SK-N-SH (cell line): ENCODE measurements around the gene COL23A1. TPM values are rescaled to one million over a fixed set of nuclear protein-coding genes. Genes with fewer than 3 reads are reported as not detected.

Experiments
- CTCF ChIA-PET: fragments of 300-600, 350-600 bp; formaldehyde crosslinking; extraction: SDS; loops from one replicate; lab custom pipeline; 2021; lab: Yijun Ruan, JAX
- POLR2A ChIA-PET: fragments of 350-600 bp; sonication (Branson Sonifier 250); formaldehyde crosslinking; extraction: SDS; loops from one replicate; lab custom pipeline; 2020; ENCODE audit warnings: antibody characterized with exemption, inconsistent platforms; lab: Yijun Ruan, JAX
- DNase-seq: peaks from one replicate; pipeline ENCODE4 v3.0.0; 2012
- H2AFZ ChIP-seq: fragments of 200-600 bp; sonication (generic); 2 replicates; pipeline ENCODE4 v1.8.1; 2016; ENCODE audit warnings: antibody characterized with exemption, mild to moderate bottlenecking, low read depth
- H3F3A ChIP-seq: fragments of 200-600 bp; sonication (generic); replicated peaks from 2 replicates; pipeline ENCODE3; 2016; ENCODE audit warnings: antibody characterized with exemption, mild to moderate bottlenecking; ENCODE audit not compliant: insufficient read depth
- H3K27ac ChIP-seq, 2 experiments: fragments of 200-500 bp in 1 of 2; fragments of 200-600 bp in 1 of 2; sonication (Bioruptor generic) in 1 of 2; sonication (generic), shearing (Covaris generic) in 1 of 2; 2 replicates each; pipeline versions ENCODE4 v1.5.1 to v1.6.1; 2014 to 2016; ENCODE audit warnings: low read depth in 2 of 2, inconsistent platforms in 1 of 2, low read length in 1 of 2, mild to moderate bottlenecking in 1 of 2, mixed read lengths in 1 of 2
- H3K27me3 ChIP-seq: fragments of 200-600 bp; sonication (generic), shearing (Covaris generic); 2 replicates; pipeline ENCODE4 v1.6.1; 2016; ENCODE audit warnings: mixed run types; ENCODE audit not compliant: insufficient read depth
- H3K36me3 ChIP-seq, 2 experiments: fragments of 200-500 bp in 1 of 2; fragments of 200-600 bp in 1 of 2; sonication (Bioruptor generic) in 1 of 2; sonication (generic) in 1 of 2; replicated peaks in 1 of 2; 2 replicates each; pipeline versions ENCODE3 to v1.5.1; 2014 to 2016; ENCODE audit warnings: low read length in 1 of 2, mild to moderate bottlenecking in 1 of 2; ENCODE audit not compliant: insufficient read depth in 2 of 2, control insufficient read depth in 1 of 2
- H3K4me1 ChIP-seq, 2 experiments: fragments of 200-500 bp in 1 of 2; fragments of 200-600 bp in 1 of 2; sonication (Bioruptor generic) in 1 of 2; sonication (generic), shearing (Covaris generic) in 1 of 2; 2 replicates each; pipeline versions ENCODE4 v1.5.1 to v1.6.1; 2014 to 2016; ENCODE audit warnings: low read depth in 1 of 2, low read length in 1 of 2, mixed run types in 1 of 2; ENCODE audit not compliant: insufficient read depth in 2 of 2, control insufficient read depth in 1 of 2
- H3K4me2 ChIP-seq: fragments of 200-600 bp; sonication (generic), shearing (Covaris generic); 2 replicates; pipeline ENCODE4 v1.6.1; 2017; ENCODE audit warnings: mixed run types
- H3K4me3 ChIP-seq, 2 experiments: fragments of 200-500 bp in 1 of 2; fragments of 200-600 bp in 1 of 2; sonication (Bioruptor generic) in 1 of 2; sonication (generic), shearing (Covaris generic) in 1 of 2; 2 replicates each; pipeline versions ENCODE4 v1.5.1 to v1.8.1; 2014 to 2016; ENCODE audit warnings: low read depth in 2 of 2, inconsistent platforms in 1 of 2, low read length in 1 of 2, mild to moderate bottlenecking in 1 of 2, mixed read lengths in 1 of 2, moderate library complexity in 1 of 2
- H3K79me2 ChIP-seq: fragments of 200-600 bp; sonication (generic); 2 replicates; pipeline ENCODE4 v1.8.1; 2017; ENCODE audit warnings: mild to moderate bottlenecking; ENCODE audit not compliant: insufficient read depth
- H3K9ac ChIP-seq: fragments of 200-600 bp; sonication (generic); 2 replicates; pipeline ENCODE4 v1.6.1; 2017; ENCODE audit warnings: mixed run types
- H3K9me2 ChIP-seq: fragments of 200-600 bp; sonication (generic); 2 replicates; pipeline ENCODE4 v1.6.1; 2017; ENCODE audit warnings: mixed run types
- H3K9me3 ChIP-seq: fragments of 200-600 bp; sonication (generic); 2 replicates; pipeline ENCODE4 v1.6.1; 2017; ENCODE audit warnings: mixed run types, mild to moderate bottlenecking, moderate library complexity
- H4K20me1 ChIP-seq: fragments of 200-600 bp; sonication (generic); 2 replicates; pipeline ENCODE4 v1.6.1; 2017; ENCODE audit warnings: mild to moderate bottlenecking, mixed run types; ENCODE audit not compliant: insufficient read depth
- CHD2 ChIP-seq: fragments of 150-350 bp; IDR thresholded peaks from 2 replicates; pipeline ENCODE4 v1.6.1; 2018; ENCODE audit warnings: low read length; ENCODE audit not compliant: partially characterized antibody
- CTCF ChIP-seq: fragments of 200-600 bp; sonication (generic); IDR thresholded peaks from 2 replicates; pipeline ENCODE4 v1.6.1; 2017; ENCODE audit warnings: antibody characterized with exemption, mild to moderate bottlenecking, moderate library complexity
- EZH2phosphoT487 ChIP-seq: fragments of 200-600 bp; sonication (generic); IDR thresholded peaks from 2 replicates; pipeline ENCODE4 v1.6.1; 2017; ENCODE audit warnings: low read depth, mixed run types, mild to moderate bottlenecking, antibody characterized with exemption, moderate library complexity, borderline replicate concordance
- FOXM1 ChIP-seq: IDR thresholded peaks from 2 replicates; pipeline ENCODE4 v1.4.0; 2012; ENCODE audit warnings: low read depth, mild to moderate bottlenecking
- GABPA ChIP-seq: IDR thresholded peaks from 2 replicates; pipeline ENCODE4 v1.4.0; 2012; ENCODE audit warnings: low read depth, mild to moderate bottlenecking
- JUND ChIP-seq: IDR thresholded peaks from 2 replicates; pipeline ENCODE4 v1.4.0; 2012
- MEF2A ChIP-seq: IDR thresholded peaks from 2 replicates; pipeline ENCODE4 v1.4.0; 2012; ENCODE audit warnings: low read depth, borderline replicate concordance
- MXI1 ChIP-seq: IDR thresholded peaks from 2 replicates; pipeline ENCODE4 v1.6.1; 2012; ENCODE audit warnings: mild to moderate bottlenecking, low read depth, low read length, improper control_type of control experiment
- NFIC ChIP-seq: IDR thresholded peaks from 2 replicates; pipeline ENCODE4 v1.4.0; 2012; ENCODE audit warnings: borderline replicate concordance
- NRF1 ChIP-seq: IDR thresholded peaks from 2 replicates; pipeline ENCODE4 v1.6.1; 2012; ENCODE audit warnings: low read depth, mild to moderate bottlenecking, low read length
- RAD21 ChIP-seq: IDR thresholded peaks from 2 replicates; pipeline ENCODE4 v1.6.1; 2012; ENCODE audit warnings: mild to moderate bottlenecking, low read length
- RCOR1 ChIP-seq: fragments of 150-350 bp; IDR thresholded peaks from 2 replicates; pipeline ENCODE4 v1.6.1; 2017; ENCODE audit warnings: antibody characterized with exemption, low read length
- RFX5 ChIP-seq: IDR thresholded peaks from 2 replicates; pipeline ENCODE4 v1.6.1; 2012; ENCODE audit warnings: mild to moderate bottlenecking, improper control_type of control experiment, low read length
- RXRA ChIP-seq: IDR thresholded peaks from 2 replicates; pipeline ENCODE4 v1.4.0; 2012; ENCODE audit warnings: low read depth, mild to moderate bottlenecking, borderline replicate concordance
- TCF12 ChIP-seq: IDR thresholded peaks from 2 replicates; pipeline ENCODE4 v1.4.0; 2012
- TEAD4 ChIP-seq: IDR thresholded peaks from 2 replicates; pipeline ENCODE4 v1.4.0; 2012; ENCODE audit warnings: mild to moderate bottlenecking, borderline replicate concordance; ENCODE audit not compliant: insufficient read depth
- WGBS: methylation state at CpG from one replicate; pipeline ENCODE4 v1.1.6; 2017; ENCODE audit warnings: low lambda C conversion rate; 5-methylcytosine and 5-hydroxymethylcytosine counted together
- polyA plus RNA-seq, 3 experiments: library from polyadenylated mRNA; depleted of rRNA; stranded (reverse); fragments of >200 nt; gene quantifications; 2 replicates each; pipeline ENCODE4 v1.2.3, GENCODE V29; 2012
- TF ChIP-seq, protein P1 (sequence below): IDR thresholded peaks from 2 replicates; pipeline ENCODE4 v1.6.1; 2012; ENCODE audit warnings: mild to moderate bottlenecking, low read depth, low read length, moderate library complexity
- TF ChIP-seq, protein P2 (sequence below): fragments of 150-350 bp; IDR thresholded peaks from 2 replicates; pipeline ENCODE4 v1.6.1; 2017; ENCODE audit warnings: antibody characterized with exemption, low read length, low read depth, borderline replicate concordance
- TF ChIP-seq, protein P3 (sequence below): IDR thresholded peaks from 2 replicates; pipeline ENCODE4; 2012
- TF ChIP-seq, protein P4 (sequence below): IDR thresholded peaks from 2 replicates; pipeline ENCODE4 v1.4.0; 2012; ENCODE audit warnings: low read depth, borderline replicate concordance

COL23A1 gene
- polyA plus RNA-seq, 1 of the 3 experiments (the other 2 are of a cell fraction) = 0.10 TPM

GRCh38 chr5:178296066-178296465 lies 294.1 kb downstream of the COL23A1 start:
- no peaks in the 10 kb centered on the region for H3F3A ChIP-seq
- no peaks in the 10 kb centered on the region for H3K9me3 ChIP-seq
- TF ChIP-seq MEF2A (no peak), CTCF (no peak), TEAD4 (no peak), NFIC (no peak), FOXM1 (no peak)
- TF ChIP-seq, protein P1, sequence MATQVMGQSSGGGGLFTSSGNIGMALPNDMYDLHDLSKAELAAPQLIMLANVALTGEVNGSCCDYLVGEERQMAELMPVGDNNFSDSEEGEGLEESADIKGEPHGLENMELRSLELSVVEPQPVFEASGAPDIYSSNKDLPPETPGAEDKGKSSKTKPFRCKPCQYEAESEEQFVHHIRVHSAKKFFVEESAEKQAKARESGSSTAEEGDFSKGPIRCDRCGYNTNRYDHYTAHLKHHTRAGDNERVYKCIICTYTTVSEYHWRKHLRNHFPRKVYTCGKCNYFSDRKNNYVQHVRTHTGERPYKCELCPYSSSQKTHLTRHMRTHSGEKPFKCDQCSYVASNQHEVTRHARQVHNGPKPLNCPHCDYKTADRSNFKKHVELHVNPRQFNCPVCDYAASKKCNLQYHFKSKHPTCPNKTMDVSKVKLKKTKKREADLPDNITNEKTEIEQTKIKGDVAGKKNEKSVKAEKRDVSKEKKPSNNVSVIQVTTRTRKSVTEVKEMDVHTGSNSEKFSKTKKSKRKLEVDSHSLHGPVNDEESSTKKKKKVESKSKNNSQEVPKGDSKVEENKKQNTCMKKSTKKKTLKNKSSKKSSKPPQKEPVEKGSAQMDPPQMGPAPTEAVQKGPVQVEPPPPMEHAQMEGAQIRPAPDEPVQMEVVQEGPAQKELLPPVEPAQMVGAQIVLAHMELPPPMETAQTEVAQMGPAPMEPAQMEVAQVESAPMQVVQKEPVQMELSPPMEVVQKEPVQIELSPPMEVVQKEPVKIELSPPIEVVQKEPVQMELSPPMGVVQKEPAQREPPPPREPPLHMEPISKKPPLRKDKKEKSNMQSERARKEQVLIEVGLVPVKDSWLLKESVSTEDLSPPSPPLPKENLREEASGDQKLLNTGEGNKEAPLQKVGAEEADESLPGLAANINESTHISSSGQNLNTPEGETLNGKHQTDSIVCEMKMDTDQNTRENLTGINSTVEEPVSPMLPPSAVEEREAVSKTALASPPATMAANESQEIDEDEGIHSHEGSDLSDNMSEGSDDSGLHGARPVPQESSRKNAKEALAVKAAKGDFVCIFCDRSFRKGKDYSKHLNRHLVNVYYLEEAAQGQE = no peak
- no peak overlapping the region for H2AFZ ChIP-seq
- ChIA-PET CTCF (interaction anchor here (1.4 kb wide), 1 partner anchor 16 kb away, joined by 4 read pairs; no protein-coding TSS in a partner anchor), POLR2A (no interaction called here)
- 70% methylated on average over 5 of the region's 6 CpGs for WGBS
- H3K79me2 ChIP-seq = no peaks in the 10 kb centered on the region
- no peaks in the 10 kb centered on the region for H3K36me3 ChIP-seq
- H3K27ac ChIP-seq = no peak overlapping the region
- H3K4me3 ChIP-seq = no peak overlapping the region
- no peak overlapping the region for H3K4me2 ChIP-seq
- peaks cover 0 to 11% of the 10 kb centered on the region in 2 experiments; a peak in 1 of 4 replicates for H3K4me1 ChIP-seq
- no peaks in the 10 kb centered on the region for H4K20me1 ChIP-seq
- H3K27me3 ChIP-seq = no peaks in the 10 kb centered on the region
- H3K9ac ChIP-seq = no peak overlapping the region
- DNase-seq = no peak
- H3K9me2 ChIP-seq = no peaks in the 10 kb centered on the region

DNA sequence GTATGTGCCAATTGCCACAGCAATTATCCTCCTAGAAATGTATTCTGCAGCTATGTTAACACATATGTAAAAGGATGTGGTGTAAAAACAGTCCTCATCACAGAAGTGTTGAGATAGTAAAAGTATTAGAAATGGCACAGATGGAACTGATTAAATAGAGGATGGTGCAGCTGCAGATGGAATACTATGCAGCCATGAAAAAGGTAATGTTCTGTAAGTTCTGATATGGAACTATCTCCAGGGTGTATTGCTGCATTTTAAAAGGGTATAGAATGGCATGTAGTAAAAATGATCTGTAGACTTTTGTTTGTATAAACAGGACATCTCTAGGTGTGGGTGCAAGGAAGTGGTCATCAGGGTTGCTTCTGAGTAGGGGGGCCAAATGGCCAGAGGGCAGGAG lies 294.6 kb downstream of the COL23A1 start:
- CTCF ChIA-PET = interaction anchor here (1.4 kb wide), 1 partner anchor 15 kb away, joined by 4 read pairs; no protein-coding TSS in a partner anchor
- Histone ChIP-seq H4K20me1 (no peaks in the 10 kb centered on the region), H3K9ac (no peak overlapping the region), H2AFZ (no peak overlapping the region), H3K36me3 (no peaks in the 10 kb centered on the region), H3K9me2 (no peaks in the 10 kb centered on the region), H3K4me3 (no peak overlapping the region), H3K9me3 (no peaks in the 10 kb centered on the region), H3K4me1 (peaks cover 0 to 13% of the 10 kb centered on the region in 2 experiments; a peak in 1 of 4 replicates), H3F3A (no peaks in the 10 kb centered on the region), H3K27ac (no peak overlapping the region), H3K4me2 (no peak overlapping the region), H3K27me3 (no peaks in the 10 kb centered on the region), H3K79me2 (no peaks in the 10 kb centered on the region)
- POLR2A ChIA-PET = no interaction called here
- DNase-seq = no peak
- TF ChIP-seq, protein P2, sequence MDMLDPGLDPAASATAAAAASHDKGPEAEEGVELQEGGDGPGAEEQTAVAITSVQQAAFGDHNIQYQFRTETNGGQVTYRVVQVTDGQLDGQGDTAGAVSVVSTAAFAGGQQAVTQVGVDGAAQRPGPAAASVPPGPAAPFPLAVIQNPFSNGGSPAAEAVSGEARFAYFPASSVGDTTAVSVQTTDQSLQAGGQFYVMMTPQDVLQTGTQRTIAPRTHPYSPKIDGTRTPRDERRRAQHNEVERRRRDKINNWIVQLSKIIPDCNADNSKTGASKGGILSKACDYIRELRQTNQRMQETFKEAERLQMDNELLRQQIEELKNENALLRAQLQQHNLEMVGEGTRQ = no peak
- no peak for TF ChIP-seq TCF12
- TF ChIP-seq RFX5 = no peak
- no peak for TF ChIP-seq CHD2
- TF ChIP-seq, protein P3, sequence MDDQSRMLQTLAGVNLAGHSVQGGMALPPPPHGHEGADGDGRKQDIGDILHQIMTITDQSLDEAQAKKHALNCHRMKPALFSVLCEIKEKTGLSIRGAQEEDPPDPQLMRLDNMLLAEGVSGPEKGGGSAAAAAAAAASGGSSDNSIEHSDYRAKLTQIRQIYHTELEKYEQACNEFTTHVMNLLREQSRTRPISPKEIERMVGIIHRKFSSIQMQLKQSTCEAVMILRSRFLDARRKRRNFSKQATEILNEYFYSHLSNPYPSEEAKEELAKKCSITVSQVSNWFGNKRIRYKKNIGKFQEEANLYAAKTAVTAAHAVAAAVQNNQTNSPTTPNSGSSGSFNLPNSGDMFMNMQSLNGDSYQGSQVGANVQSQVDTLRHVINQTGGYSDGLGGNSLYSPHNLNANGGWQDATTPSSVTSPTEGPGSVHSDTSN = no peak
- TF ChIP-seq FOXM1 = no peak
- TF ChIP-seq NRF1 = no peak
- TF ChIP-seq TEAD4 = no peak
- no peak for TF ChIP-seq EZH2phosphoT487
- TF ChIP-seq RCOR1 = no peak
- no peak for TF ChIP-seq RAD21
- no peak for TF ChIP-seq GABPA
- TF ChIP-seq RXRA = no peak
- no peak for TF ChIP-seq JUND
- no peak for TF ChIP-seq MXI1
- TF ChIP-seq, protein P4, sequence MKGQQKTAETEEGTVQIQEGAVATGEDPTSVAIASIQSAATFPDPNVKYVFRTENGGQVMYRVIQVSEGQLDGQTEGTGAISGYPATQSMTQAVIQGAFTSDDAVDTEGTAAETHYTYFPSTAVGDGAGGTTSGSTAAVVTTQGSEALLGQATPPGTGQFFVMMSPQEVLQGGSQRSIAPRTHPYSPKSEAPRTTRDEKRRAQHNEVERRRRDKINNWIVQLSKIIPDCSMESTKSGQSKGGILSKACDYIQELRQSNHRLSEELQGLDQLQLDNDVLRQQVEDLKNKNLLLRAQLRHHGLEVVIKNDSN = no peak
